HG03432 (cell line): ENCODE data around the gene RALY.
A peak's percentile ranks its signal among the peaks of the same experiment; 100 is the strongest.

Experiments used
- ATAC-seq: cut with Tn5 transposase; IDR thresholded peaks from one replicate; pipeline ENCODE4 v1.9.1; 2021; ENCODE audit warnings: mild to moderate bottlenecking, moderate library complexity; ENCODE audit not compliant: unreplicated experiment

RALY gene

DNA sequence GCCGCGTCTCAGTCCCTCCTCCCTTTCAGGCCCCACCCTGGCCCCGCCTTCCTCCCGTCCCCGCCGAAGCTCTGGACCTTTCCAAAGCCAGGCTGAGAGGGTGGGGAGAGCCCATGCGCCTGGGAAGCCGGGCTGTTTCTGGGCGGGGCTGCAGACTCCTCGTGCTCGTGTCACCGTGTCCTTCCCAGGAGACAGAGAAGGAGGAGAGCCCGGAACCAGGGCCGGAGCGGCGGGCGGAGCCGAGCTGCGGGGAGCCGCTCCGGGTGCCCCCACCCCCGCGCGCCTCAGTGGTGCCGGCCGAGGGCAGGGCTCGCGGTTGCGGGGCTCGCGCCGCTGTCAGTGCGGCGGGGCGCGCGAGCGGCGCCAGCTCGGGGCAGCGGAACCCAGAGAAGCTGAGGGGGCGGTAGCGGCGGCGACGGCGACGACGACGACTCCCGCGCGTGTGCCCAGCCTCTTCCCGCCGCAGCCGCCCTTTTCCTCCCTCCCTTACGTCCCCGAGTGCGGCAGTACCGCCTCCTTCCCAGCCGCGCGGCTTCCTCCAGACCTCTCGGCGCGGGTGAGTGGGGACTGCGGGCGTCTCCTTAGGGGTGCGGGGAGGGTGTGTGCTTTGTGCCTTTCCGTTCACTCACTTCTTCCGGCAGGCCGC, at the start of gene RALY:
Gene RALY (plus strand): TSS at position 336 of the 646 bp plus-strand sequence. CDS start 78,164 bp downstream, outside the sequence.
- ATAC-seq: peak; percentile 64

DNA sequence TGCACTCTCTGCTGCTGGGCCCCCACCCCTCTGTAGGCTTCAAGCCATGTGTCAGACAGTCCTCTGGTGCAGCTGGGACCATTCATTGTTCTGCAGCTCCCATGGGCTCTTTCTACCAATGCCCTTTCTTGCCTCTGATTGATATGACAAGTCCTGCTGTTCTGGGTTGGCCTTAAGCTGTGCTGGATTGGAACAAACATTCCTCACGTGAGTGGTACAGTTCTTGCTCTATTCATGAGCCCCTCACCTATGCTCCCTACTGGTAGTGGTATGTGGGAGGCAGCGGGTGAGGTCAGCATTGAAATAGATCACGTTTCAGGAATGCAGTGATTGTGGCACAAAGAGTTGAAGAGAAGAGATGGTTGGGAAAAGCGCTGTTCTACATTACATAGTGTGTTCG, 48.8 kb upstream of the RALY start:
- no peak for ATAC-seq

GRCh38 chr20:33945391-33946081, 48.2 kb upstream of the RALY start:
- no peak for ATAC-seq

DNA sequence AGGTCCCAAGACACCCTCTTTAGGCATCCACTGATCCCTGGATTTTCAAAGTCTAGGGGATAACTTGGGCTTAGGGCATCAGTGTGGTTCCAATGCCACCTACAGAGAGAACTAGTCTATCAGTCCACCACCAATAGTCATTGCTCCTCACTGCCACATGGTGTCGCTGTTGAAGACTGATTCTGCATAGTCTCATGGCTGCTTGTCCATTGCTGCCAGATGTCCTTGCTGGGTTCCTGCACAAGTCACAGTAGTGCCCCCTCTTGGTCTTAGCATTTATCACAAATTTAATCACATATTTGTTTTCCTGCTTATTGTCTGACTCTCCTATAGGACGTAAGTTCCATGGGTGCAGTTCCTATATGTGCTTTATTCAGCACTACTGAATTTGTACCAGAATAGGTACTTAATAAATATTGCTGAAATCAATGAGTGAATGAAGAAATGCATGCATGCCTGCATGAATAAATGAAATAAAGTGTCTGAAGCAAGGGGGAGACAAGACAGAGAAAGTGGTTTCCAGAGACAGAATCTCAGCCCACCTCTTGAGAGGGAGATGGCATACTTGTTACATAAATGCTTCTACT, 45.9 kb upstream of the RALY start:
- ATAC-seq: no peak

- no peak for ATAC-seq
These were observed 45.2 kb upstream of the RALY start for GRCh38 chr20:33948480-33948879.

- ATAC-seq: no peak
These were observed 42.5 kb upstream of the RALY start for GRCh38 chr20:33951171-33951570.

DNA sequence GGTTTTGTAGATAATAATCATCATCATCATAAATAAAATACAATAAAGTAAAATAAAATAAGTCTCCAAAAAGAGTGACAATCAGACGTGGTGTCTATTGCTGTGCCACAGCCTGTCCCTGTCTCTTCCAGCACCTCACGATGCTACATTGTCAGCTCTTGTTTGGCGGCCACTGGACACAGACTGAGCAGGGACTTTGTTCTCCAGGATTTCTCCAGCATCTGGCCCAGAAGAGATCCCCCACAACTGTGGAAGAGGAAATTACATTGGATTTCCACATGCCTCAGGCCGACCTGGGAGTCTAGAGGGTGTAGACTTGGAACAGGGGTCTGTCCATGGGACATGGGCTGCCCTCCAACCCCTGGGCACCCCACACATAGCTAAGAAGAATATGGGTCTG, 39.2 kb upstream of the RALY start:
- ATAC-seq: no peak

- ATAC-seq: no peak
These were observed 30.0 kb upstream of the RALY start for GRCh38 chr20:33963751-33964150.

- ATAC-seq: no peak
These were observed 29.3 kb upstream of the RALY start for GRCh38 chr20:33964441-33964840.

DNA sequence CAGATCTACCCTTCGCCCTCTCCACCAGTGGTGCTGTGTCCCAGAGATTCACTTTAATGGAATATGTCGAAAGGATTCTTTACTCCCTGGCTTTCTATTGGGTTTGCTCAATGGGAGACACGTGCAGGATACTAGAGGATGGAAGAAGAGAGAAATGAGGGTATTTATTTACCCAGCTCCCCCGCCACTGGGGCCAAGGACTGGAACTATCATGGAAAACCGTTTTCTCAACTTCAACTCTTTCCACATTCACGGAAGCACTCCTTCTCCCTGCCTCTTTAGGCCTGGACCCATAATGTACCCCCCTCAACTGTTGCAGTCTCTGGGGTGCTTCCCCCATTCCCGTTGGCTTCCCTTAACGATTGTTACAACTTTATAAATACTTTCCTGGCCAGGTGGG, 26.6 kb upstream of the RALY start:
- no peak for ATAC-seq

DNA sequence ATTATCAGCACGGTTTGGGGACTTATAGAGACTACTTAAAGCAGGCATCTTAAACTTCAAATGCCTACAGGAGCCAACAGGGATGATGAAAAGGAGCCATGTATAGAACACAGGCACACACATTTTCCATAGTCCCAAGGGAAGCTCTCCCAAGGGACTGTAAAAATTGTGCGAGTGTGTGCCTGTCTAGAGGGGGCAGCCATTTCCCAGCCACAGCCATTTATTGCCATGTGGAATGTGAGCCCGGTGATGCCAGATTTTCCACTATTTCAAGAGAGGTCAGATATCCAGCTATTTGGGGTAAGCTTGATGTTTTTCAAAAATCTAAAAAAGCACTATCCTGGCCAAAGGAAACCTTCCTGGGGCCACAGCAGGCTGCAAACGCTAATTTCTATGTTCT, 24.1 kb upstream of the RALY start:
- no peak for ATAC-seq

- no peak for ATAC-seq
These were observed 23.5 kb upstream of the RALY start for GRCh38 chr20:33970229-33970628.

DNA sequence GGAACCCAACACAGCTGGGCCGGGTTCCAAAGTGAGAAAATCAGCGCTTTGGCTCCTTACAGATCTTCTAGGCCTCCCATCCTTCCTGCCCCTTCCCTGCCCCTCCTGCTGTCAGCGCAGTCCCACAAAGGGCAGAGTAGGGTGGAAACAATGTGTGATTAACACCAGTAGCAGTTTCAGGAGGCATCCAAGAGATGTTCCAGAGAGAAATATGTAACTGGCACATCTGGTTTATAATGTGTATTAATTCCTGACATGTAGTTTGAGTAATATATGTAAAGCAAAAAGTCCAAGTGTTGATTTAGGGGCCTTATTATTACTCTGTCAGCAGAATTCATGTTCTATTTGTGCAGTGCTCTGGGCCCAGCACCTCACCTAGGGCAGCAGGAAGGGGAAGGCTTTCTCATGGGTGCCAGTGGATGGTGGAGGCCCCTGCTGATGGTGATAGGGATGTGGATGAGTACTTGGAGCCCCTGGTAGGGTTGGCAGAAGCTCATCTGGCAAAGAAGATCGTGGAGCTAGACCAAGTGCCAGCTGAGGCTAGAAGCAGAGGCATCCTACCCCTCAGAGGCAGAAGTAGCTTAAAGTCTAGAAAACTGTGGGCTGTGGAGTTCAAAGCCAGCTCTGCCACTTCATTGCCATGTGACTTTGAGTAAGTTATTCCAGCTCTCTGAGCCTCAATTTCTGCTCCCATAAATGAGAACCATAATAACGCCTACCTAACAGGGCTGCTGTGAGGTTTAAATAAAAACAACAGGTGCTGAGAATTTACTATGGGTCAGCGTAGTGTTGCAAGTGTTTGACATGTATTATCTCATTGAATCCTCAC, 22.4 kb upstream of the RALY start:
- ATAC-seq: no peak

- ATAC-seq: no peak
These were observed 16.8 kb upstream of the RALY start for GRCh38 chr20:33976959-33977358.

DNA sequence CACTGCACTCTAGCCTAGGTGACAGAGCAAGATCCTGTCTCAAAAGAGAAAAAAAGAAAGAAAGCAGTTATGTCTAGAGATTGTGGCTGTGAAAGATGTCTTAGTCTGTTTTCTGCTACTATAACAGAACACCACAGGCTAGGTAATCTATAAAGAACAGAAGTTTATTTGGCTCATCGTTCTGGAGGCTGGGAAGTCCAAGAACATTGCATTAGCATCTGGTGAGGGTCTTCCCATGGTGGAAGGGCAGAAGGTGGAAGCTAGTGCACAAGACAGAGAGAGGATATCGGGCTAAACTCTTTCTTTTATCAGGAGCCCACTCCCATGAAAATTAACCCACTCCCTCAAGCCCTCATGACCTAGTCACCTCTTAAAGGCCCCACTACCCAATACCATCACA, 16.2 kb upstream of the RALY start:
- ATAC-seq: no peak

DNA sequence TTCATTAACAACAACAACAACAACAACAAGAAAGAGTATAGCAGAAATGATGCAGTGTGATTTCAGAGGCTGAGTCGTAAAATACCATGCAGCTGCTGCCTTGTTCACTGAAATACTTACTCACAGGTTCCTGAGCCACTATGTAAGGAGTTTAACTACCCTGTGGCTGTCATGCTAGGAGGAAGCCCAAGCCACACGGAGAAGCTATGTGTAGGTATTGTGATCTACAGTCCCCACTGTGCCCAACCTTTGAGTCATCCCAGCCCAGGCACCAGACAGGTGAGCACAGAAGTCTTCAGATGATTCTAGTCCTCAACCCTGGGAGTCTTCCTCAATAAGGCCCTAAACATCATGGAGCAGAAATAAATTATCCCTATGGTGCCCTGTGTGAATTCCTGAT, 14.6 kb upstream of the RALY start:
- no peak for ATAC-seq

DNA sequence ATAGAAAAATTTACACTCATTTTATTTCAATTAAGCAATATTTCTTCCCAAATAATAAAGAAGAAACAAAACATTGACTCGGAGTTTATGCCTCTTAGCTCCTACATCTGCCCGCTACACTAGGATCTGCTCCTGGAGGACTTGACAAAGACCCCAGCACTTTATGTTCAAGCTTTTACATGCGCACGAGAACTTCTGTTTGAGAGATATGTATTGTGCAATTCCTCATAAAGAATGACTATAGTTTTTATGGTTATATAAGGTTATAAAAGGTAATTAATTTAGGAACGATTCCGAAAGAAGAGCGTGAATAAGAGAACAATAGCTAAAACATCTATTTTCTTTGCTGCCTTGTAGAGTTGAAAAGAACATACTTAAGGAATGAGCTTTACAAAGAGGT, 12.4 kb upstream of the RALY start:
- no peak for ATAC-seq

- ATAC-seq: no peak
These were observed 11.7 kb upstream of the RALY start for GRCh38 chr20:33981964-33982363.

GRCh38 chr20:33983371-33983770, 10.3 kb upstream of the RALY start:
- no peak for ATAC-seq

- ATAC-seq: no peak
These were observed 9.5 kb upstream of the RALY start for GRCh38 chr20:33984182-33984719.

DNA sequence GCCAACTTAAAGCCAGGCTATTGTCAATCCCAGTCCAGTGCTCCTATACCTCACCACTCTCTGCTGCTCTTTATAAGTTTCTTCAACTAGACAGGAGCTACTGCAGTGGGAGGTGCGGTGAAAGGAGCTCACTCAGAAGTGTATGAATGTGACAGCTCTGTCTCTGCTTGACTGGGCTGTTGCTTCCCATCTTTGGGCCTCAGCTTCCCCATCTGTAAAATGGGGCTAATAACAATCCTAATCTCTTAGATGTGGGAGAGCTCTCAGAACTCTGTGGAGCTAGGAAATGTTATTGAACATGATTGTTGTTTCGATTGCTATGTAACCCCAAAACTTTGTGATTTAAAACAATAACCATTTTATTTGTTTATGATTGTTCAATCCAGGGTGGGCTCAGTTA, 8.4 kb upstream of the RALY start:
- no peak for ATAC-seq
